HCT116 (cell line): ENCODE results near the gene IMPA2. TPM values are rescaled to one million over a fixed set of nuclear protein-coding genes. Genes with fewer than 3 reads are reported as not detected.

Source experiments
- ATAC-seq: fragments of 200-7000 bp; cut with Tn5 transposase; 2 replicates; pipeline ENCODE4 v1.9.1; 2020; ENCODE audit warnings: mild to moderate bottlenecking, moderate library complexity
- BruUV-seq: library from RNA; stranded (reverse); fragments of 400-500 nt; replicated peaks from 2 replicates; lab custom pipeline; 2021; lab: Mats Ljungman, UMichigan
- CTCF ChIA-PET: fragments of 300-600 bp; sonication (Branson Sonifier 250); formaldehyde crosslinking; loops from one replicate; lab custom pipeline; 2021; ENCODE audit warnings: antibody characterized with exemption; lab: Charles Lee
- POLR2A ChIA-PET: fragments of 300-600, 350-600 bp; sonication (Branson Sonifier 250); formaldehyde crosslinking; loops from one replicate; lab custom pipeline; 2021; ENCODE audit warnings: antibody characterized with exemption; lab: Charles Lee
- RAD21 ChIA-PET, 2 experiments: fragments of 300-600 bp; sonication (Branson Sonifier 250); formaldehyde crosslinking; loops; one replicate each; lab custom pipeline; 2023; ENCODE audit warnings: low total read pairs in 2 of 2; ENCODE audit not compliant: uncharacterized antibody in 2 of 2, unreplicated experiment in 2 of 2, low non-redundant PET in 1 of 2; lab: Charles Lee
- DNase-seq: peaks from one replicate; pipeline ENCODE4 v3.0.0-alpha.2; 2010; ENCODE audit warnings: low read depth, low spot score
- H2AFZ ChIP-seq: fragments of 200-600 bp; shearing (Covaris generic), sonication (generic); 2 replicates; pipeline ENCODE4 v1.6.1; 2017; ENCODE audit warnings: low read depth, mixed run types, mixed read lengths, antibody characterized with exemption, low read length; ENCODE audit not compliant: poor library complexity, severe bottlenecking
- H3K27ac ChIP-seq: 2 replicates; pipeline ENCODE4 v1.5.1; 2012; ENCODE audit warnings: low read depth, low read length
- H3K27me3 ChIP-seq: fragments of 200-600 bp; sonication (generic); 2 replicates; pipeline ENCODE4 v1.6.1; 2016; ENCODE audit warnings: mixed run types, low read length, mixed read lengths; ENCODE audit not compliant: insufficient read depth
- H3K36me3 ChIP-seq, 2 experiments: fragments of 200-500 bp in 1 of 2; fragments of 200-600 bp in 1 of 2; sonication (Bioruptor generic) in 1 of 2; sonication (generic) in 1 of 2; 2 replicates each; pipeline versions ENCODE4 v1.5.1 to v1.6.1; 2014 to 2016; ENCODE audit warnings: low read length in 2 of 2, inconsistent platforms in 1 of 2, mixed read lengths in 1 of 2, mixed run types in 1 of 2; ENCODE audit not compliant: insufficient read depth in 2 of 2, control insufficient read depth in 1 of 2
- H3K4me1 ChIP-seq, 2 experiments: fragments of 200-600 bp in 1 of 2; sonication (generic) in 1 of 2; 2 replicates each; pipeline versions ENCODE4 v1.5.1 to v1.6.1; 2012 to 2017; ENCODE audit warnings: low read length in 2 of 2, inconsistent platforms in 1 of 2, mild to moderate bottlenecking in 1 of 2, mixed read lengths in 1 of 2, mixed run types in 1 of 2, moderate library complexity in 1 of 2; ENCODE audit not compliant: insufficient read depth in 2 of 2, control insufficient read depth in 1 of 2
- H3K4me2 ChIP-seq: fragments of 200-600 bp; sonication (generic); 2 replicates; pipeline ENCODE4 v1.6.1; 2017; ENCODE audit warnings: mixed run types, low read length, mixed read lengths
- H3K4me3 ChIP-seq, 2 experiments: fragments of 200-600 bp in 1 of 2; sonication (generic) in 1 of 2; replicated peaks in 1 of 2; 2 replicates each; pipeline ENCODE4 v1.5.1; 2011 to 2016; ENCODE audit warnings: low read length in 2 of 2, control low read depth in 1 of 2, low read depth in 1 of 2, mild to moderate bottlenecking in 1 of 2, mixed read lengths in 1 of 2, mixed run types in 1 of 2
- H3K79me2 ChIP-seq: fragments of 200-600 bp; sonication (generic); 2 replicates; pipeline ENCODE4 v1.6.1; 2017; ENCODE audit warnings: mild to moderate bottlenecking, mixed run types, low read length, moderate library complexity, mixed read lengths; ENCODE audit not compliant: insufficient read depth
- H3K9ac ChIP-seq: fragments of 200-600 bp; sonication (generic); 2 replicates; pipeline ENCODE4 v1.6.1; 2016; ENCODE audit warnings: low read length, mixed read lengths
- H3K9me2 ChIP-seq: fragments of 200-600 bp; sonication (generic), shearing (Covaris generic); 2 replicates; pipeline ENCODE4 v1.6.1; 2017; ENCODE audit warnings: mixed run types, mild to moderate bottlenecking, moderate library complexity; ENCODE audit not compliant: insufficient read depth
- H3K9me3 ChIP-seq, 2 experiments: fragments of 200-500 bp in 1 of 2; fragments of 200-600 bp in 1 of 2; sonication (Bioruptor generic) in 1 of 2; sonication (generic) in 1 of 2; 2 replicates each; pipeline ENCODE4 v1.6.1; 2014 to 2017; ENCODE audit warnings: low read length in 2 of 2, mixed read lengths in 2 of 2, inconsistent platforms in 1 of 2, low read depth in 1 of 2, mild to moderate bottlenecking in 1 of 2, mixed run types in 1 of 2, moderate library complexity in 1 of 2; ENCODE audit not compliant: control insufficient read depth in 1 of 2, insufficient read depth in 1 of 2
- H4K20me1 ChIP-seq: fragments of 200-600 bp; sonication (generic), shearing (Covaris generic); 2 replicates; pipeline ENCODE4 v1.6.1; 2017; ENCODE audit warnings: mixed run types, mild to moderate bottlenecking, moderate library complexity; ENCODE audit not compliant: insufficient read depth
- ATF3 ChIP-seq: IDR thresholded peaks from 2 replicates; pipeline ENCODE4 v1.6.1; 2012
- CBX3 ChIP-seq: IDR thresholded peaks from 2 replicates; pipeline ENCODE4 v1.6.1; 2012; ENCODE audit warnings: low read depth
- CEBPB ChIP-seq: IDR thresholded peaks from 2 replicates; pipeline ENCODE4 v1.6.1; 2012; ENCODE audit warnings: low read depth
- CTCF ChIP-seq, 3 experiments: fragments of 200-600 bp in 1 of 3; sonication (generic) in 1 of 3; IDR thresholded peaks in 2 of 3; conservative IDR thresholded peaks in 1 of 3; 2 replicates each; pipeline ENCODE4 v1.5.1; 2012 to 2017; ENCODE audit warnings: low read depth in 2 of 3, low read length in 2 of 3, antibody characterized with exemption in 1 of 3, borderline replicate concordance in 1 of 3, control low read depth in 1 of 3, mild to moderate bottlenecking in 1 of 3, mixed read lengths in 1 of 3, mixed run types in 1 of 3, moderate library complexity in 1 of 3; ENCODE audit not compliant: insufficient read depth in 1 of 3
- EGR1 ChIP-seq: IDR thresholded peaks from 2 replicates; pipeline ENCODE4 v1.6.1; 2012; ENCODE audit warnings: low read depth
- EZH2 ChIP-seq: fragments of 200-600 bp; sonication (generic); IDR thresholded peaks from 2 replicates; pipeline ENCODE4 v1.6.1; 2017; ENCODE audit warnings: antibody characterized with exemption, mixed run types
- EZH2phosphoT487 ChIP-seq: fragments of 200-600 bp; IDR thresholded peaks from 2 replicates; pipeline ENCODE4 v1.6.1; 2018; ENCODE audit warnings: antibody characterized with exemption, borderline replicate concordance
- FOSL1 ChIP-seq: IDR thresholded peaks from 2 replicates; pipeline ENCODE4 v1.6.1; 2012; ENCODE audit warnings: low read depth
- JUND ChIP-seq: IDR thresholded peaks from 2 replicates; pipeline ENCODE4 v1.6.1; 2012
- MAX ChIP-seq: IDR thresholded peaks from 2 replicates; pipeline ENCODE4 v1.6.1; 2012
- POLR2A ChIP-seq: IDR thresholded peaks from 2 replicates; pipeline ENCODE4 v1.7.0; 2011; ENCODE audit warnings: borderline replicate concordance; ENCODE audit not compliant: insufficient read depth, insufficient read length; ENCODE audit errors: extremely low read depth
- POLR2AphosphoS5 ChIP-seq: IDR thresholded peaks from 2 replicates; pipeline ENCODE4 v1.6.1; 2011; ENCODE audit warnings: mild to moderate bottlenecking, low read depth, low read length, moderate library complexity
- RAD21 ChIP-seq: IDR thresholded peaks from 2 replicates; pipeline ENCODE4 v1.6.1; 2012; ENCODE audit warnings: low read depth, mild to moderate bottlenecking
- REST ChIP-seq: IDR thresholded peaks from 2 replicates; pipeline ENCODE4 v1.6.1; 2012; ENCODE audit warnings: low read depth
- SIN3A ChIP-seq: IDR thresholded peaks from 2 replicates; pipeline ENCODE4 v1.6.1; 2012; ENCODE audit warnings: low read depth
- SP1 ChIP-seq: IDR thresholded peaks from 2 replicates; pipeline ENCODE4 v1.6.1; 2012; ENCODE audit warnings: low read depth
- SRF ChIP-seq: IDR thresholded peaks from 2 replicates; pipeline ENCODE4 v1.6.1; 2012; ENCODE audit warnings: low read depth
- YY1 ChIP-seq: IDR thresholded peaks from 2 replicates; pipeline ENCODE4 v1.6.1; 2011; ENCODE audit warnings: low read length, low read depth, moderate library complexity, mild to moderate bottlenecking; ENCODE audit not compliant: insufficient replicate concordance; ENCODE audit errors: extremely low read depth
- ZNF274 ChIP-seq: fragments of 200-500 bp; sonication (Bioruptor generic); IDR thresholded peaks from 2 replicates; pipeline ENCODE4 v1.6.1; 2014; ENCODE audit warnings: mild to moderate bottlenecking, low read depth, low read length, inconsistent platforms
- intact Hi-C: fragments of 100-400 bp; cut with micrococcal nuclease; formaldehyde crosslinking; loops from 2 replicates; pipeline ENCODE4 v1.10.0; 2022
- total RNA-seq: library from RNA; stranded (reverse); gene quantifications from one replicate; pipeline ENCODE4 v1.2.1, GENCODE V29; 2021; ENCODE audit not compliant: unreplicated experiment
- TF ChIP-seq, protein P1 (sequence below): IDR thresholded peaks from 2 replicates; pipeline ENCODE4 v1.6.1; 2011; ENCODE audit warnings: mild to moderate bottlenecking, low read length, moderate library complexity; ENCODE audit not compliant: insufficient replicate concordance; ENCODE audit errors: extremely low read depth

The IMPA2 gene
- total RNA-seq, 1 experiment from 2014 or later = 32.5 TPM

DNA sequence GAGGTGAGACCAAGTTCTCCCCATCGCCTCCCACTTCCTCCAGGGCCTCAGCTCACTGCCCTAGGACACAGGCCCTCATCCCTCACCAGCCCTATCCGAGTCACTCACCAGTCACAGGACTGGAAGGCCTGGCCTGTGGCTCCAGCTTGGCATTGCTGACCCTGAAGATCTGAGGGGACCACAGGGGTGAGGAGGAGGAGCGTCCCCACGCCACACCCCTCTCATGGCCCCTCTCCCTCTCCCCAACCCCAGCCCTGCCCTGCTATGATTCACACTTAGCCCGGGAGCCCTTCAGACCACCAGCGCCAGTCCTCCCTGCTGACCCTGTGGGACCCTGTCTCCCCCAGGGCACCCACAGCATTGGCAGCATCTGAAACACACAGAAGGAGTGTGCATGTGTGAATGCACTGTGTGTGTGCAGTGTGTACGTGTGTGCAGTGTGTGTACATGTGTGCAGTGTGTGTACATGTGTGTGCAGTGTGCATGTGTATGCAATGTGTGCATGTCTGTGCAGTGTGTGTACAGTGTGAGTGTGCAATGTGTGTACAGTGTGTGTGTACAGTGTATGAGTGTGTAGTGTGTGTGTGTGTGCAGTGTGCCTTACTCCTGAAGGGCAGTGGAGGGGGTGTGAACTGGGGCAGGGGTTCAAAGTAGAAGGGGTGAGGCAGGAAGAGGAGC, 82.9 kb downstream of the IMPA2 start:
- no TSS peak for BruUV-seq
- no peak for DNase-seq
- Histone ChIP-seq H3K36me3 (no peaks in the 10 kb centered on the region), H3K27me3 (no peaks in the 10 kb centered on the region), H3K4me3 (no peak overlapping the region), H3K4me1 (peaks cover 6 to 18% of the 10 kb centered on the region in 2 experiments; a peak in 3 of 4 replicates), H4K20me1 (no peaks in the 10 kb centered on the region), H3K9me2 (no peaks in the 10 kb centered on the region), H3K9ac (no peak overlapping the region), H3K4me2 (no peak overlapping the region), H3K27ac (no peak overlapping the region), H3K79me2 (no peaks in the 10 kb centered on the region), H2AFZ (no peak overlapping the region), H3K9me3 (no peaks in the 10 kb centered on the region)
- POLR2A ChIA-PET = no interaction called here
- no peak for ATAC-seq
- TF ChIP-seq CEBPB (no peak), EZH2phosphoT487 (no peak), REST (no peak), YY1 (no peak), MAX (no peak), EGR1 (no peak), SP1 (no peak), ZNF274 (no peak), POLR2AphosphoS5 (no peak), POLR2A (no peak), JUND (no peak), FOSL1 (no peak), CBX3 (no peak), EZH2 (no peak), SIN3A (no peak), CTCF (IDR thresholded peaks at IDR 0.05 in 2 of 3, conservative IDR thresholded peaks at IDR 0.05 in 1 of 3; ENCODE audit: borderline replicate concordance in 1 of 3, insufficient read depth in 1 of 3, low read depth in 2 of 3, low read length in 2 of 3) (no peak), SRF (no peak), RAD21 (no peak), ATF3 (no peak)
- TF ChIP-seq, protein P1, sequence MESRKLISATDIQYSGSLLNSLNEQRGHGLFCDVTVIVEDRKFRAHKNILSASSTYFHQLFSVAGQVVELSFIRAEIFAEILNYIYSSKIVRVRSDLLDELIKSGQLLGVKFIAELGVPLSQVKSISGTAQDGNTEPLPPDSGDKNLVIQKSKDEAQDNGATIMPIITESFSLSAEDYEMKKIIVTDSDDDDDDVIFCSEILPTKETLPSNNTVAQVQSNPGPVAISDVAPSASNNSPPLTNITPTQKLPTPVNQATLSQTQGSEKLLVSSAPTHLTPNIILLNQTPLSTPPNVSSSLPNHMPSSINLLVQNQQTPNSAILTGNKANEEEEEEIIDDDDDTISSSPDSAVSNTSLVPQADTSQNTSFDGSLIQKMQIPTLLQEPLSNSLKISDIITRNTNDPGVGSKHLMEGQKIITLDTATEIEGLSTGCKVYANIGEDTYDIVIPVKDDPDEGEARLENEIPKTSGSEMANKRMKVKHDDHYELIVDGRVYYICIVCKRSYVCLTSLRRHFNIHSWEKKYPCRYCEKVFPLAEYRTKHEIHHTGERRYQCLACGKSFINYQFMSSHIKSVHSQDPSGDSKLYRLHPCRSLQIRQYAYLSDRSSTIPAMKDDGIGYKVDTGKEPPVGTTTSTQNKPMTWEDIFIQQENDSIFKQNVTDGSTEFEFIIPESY = no peak
- RAD21 ChIA-PET = interaction anchor here in 1 of 2 experiments (0.7 kb wide), 1 partner anchor 8 kb away, joined by 3 read pairs; no protein-coding TSS in a partner anchor
- intact Hi-C loops = no loop called here
- CTCF ChIA-PET = no interaction called here
